GM19372 (cell line): ENCODE data around the gene PNKP.

Source experiments
- ATAC-seq: cut with Tn5 transposase; IDR thresholded peaks from one replicate; pipeline ENCODE4 v1.9.1; 2021; ENCODE audit warnings: mild to moderate bottlenecking, low read depth, moderate library complexity; ENCODE audit not compliant: unreplicated experiment

The PNKP gene

GRCh38 chr19:49876422-49877019, 9.1 kb upstream of the PNKP start:
- ATAC-seq, result peak; percentile 43

GRCh38 chr19:49875857-49876421, 8.6 kb upstream of the PNKP start:
- no peak for ATAC-seq

GRCh38 chr19:49875177-49875576, 7.8 kb upstream of the PNKP start:
- ATAC-seq, result no peak

GRCh38 chr19:49874503-49875157, 7.3 kb upstream of the PNKP start:
- no peak for ATAC-seq

GRCh38 chr19:49873834-49874233, 6.5 kb upstream of the PNKP start:
- no peak for ATAC-seq

GRCh38 chr19:49873129-49873521, 5.7 kb upstream of the PNKP start:
- no peak for ATAC-seq

- no peak for ATAC-seq
These were observed 5.1 kb upstream of the PNKP start for GRCh38 chr19:49872245-49873128.

GRCh38 chr19:49871349-49871985, 4.1 kb upstream of the PNKP start:
- no peak for ATAC-seq

- ATAC-seq, result no peak
These were observed 3.0 kb upstream of the PNKP start for GRCh38 chr19:49870309-49870901.

- peak; percentile 62 for ATAC-seq
These were observed 2.3 kb upstream of the PNKP start for GRCh38 chr19:49869484-49870308.

GRCh38 chr19:49869009-49869483, 1.7 kb upstream of the PNKP start:
- ATAC-seq, result peak; percentile 6

GRCh38 chr19:49864890-49865289, 2.5 kb downstream of the PNKP start:
- ATAC-seq, result no peak

GRCh38 chr19:49863935-49864320, 3.4 kb downstream of the PNKP start:
- no peak for ATAC-seq

- no peak for ATAC-seq
These were observed 4.0 kb downstream of the PNKP start for GRCh38 chr19:49863254-49863934.

- ATAC-seq, result no peak
These were observed 4.8 kb downstream of the PNKP start for GRCh38 chr19:49862391-49863253.

- no peak for ATAC-seq
These were observed 5.6 kb downstream of the PNKP start for GRCh38 chr19:49861541-49862378.

GRCh38 chr19:49861107-49861506, 6.3 kb downstream of the PNKP start:
- no peak for ATAC-seq
